Measurements from ENCODE around the gene PAMR1.

GRCh38 chr11:35555488-35555887 is 30.1 kb upstream of the PAMR1 start:
- TF ChIP-seq CTCF (IDR thresholded peaks at IDR 0.05) (no peak), POLR2A (IDR thresholded peaks at IDR 0.05) (no peak)
